H9 (cell line): Measurements from ENCODE around the gene ALDOA. TPM values are rescaled to one million over a fixed set of nuclear protein-coding genes. Genes with fewer than 3 reads are reported as not detected.

Experiments
- DNase-seq: peaks from one replicate; pipeline ENCODE4 v3.0.0-alpha.2; 2017
- H2AFZ ChIP-seq: one replicate; pipeline ENCODE4 v1.6.1; 2013; ENCODE audit warnings: mild to moderate bottlenecking, low read length, control low read depth, moderate library complexity
- H2AK5ac ChIP-seq: 2 replicates; pipeline ENCODE4 v1.6.1; 2013; ENCODE audit warnings: low read length, control low read depth, mixed read lengths; ENCODE audit not compliant: insufficient read length
- H2BK120ac ChIP-seq: one replicate; pipeline ENCODE4 v1.6.1; 2013; ENCODE audit warnings: low read depth, mild to moderate bottlenecking, low read length, control low read depth, inconsistent platforms; ENCODE audit not compliant: poor library complexity, severe bottlenecking
- H2BK12ac ChIP-seq: 2 replicates; pipeline ENCODE4 v1.6.1; 2013; ENCODE audit warnings: low read length, control low read depth, mixed read lengths, low read depth; ENCODE audit not compliant: insufficient read length
- H2BK15ac ChIP-seq: 2 replicates; pipeline ENCODE4 v1.6.1; 2013; ENCODE audit warnings: low read depth, low read length, control low read depth
- H2BK20ac ChIP-seq: one replicate; pipeline ENCODE4 v1.6.1; 2013; ENCODE audit warnings: low read depth, mild to moderate bottlenecking, low read length, control low read depth, inconsistent platforms; ENCODE audit not compliant: poor library complexity, severe bottlenecking
- H2BK5ac ChIP-seq: 2 replicates; pipeline ENCODE4 v1.6.1; 2013; ENCODE audit warnings: low read length, control low read depth, mixed read lengths; ENCODE audit not compliant: insufficient read length
- H3K14ac ChIP-seq: 2 replicates; pipeline ENCODE4 v1.6.1; 2013; ENCODE audit warnings: low read length, control low read depth; ENCODE audit not compliant: insufficient read depth
- H3K18ac ChIP-seq: 2 replicates; pipeline ENCODE4 v1.6.1; 2013; ENCODE audit warnings: low read depth, mild to moderate bottlenecking, mixed read lengths, low read length, control low read depth; ENCODE audit not compliant: insufficient read length
- H3K23ac ChIP-seq: 2 replicates; pipeline ENCODE4 v1.6.1; 2013; ENCODE audit warnings: low read length, control low read depth, mixed read lengths, low read depth; ENCODE audit not compliant: insufficient read length
- H3K23me2 ChIP-seq: 2 replicates; pipeline ENCODE4 v1.6.1; 2013; ENCODE audit warnings: low read depth, mild to moderate bottlenecking, mixed read lengths, low read length, control low read depth; ENCODE audit not compliant: insufficient read length, poor library complexity, severe bottlenecking
- H3K27ac ChIP-seq: 2 replicates; pipeline ENCODE4 v1.5.1; 2013; ENCODE audit warnings: low read length, control low read depth, mixed read lengths, low read depth; ENCODE audit not compliant: insufficient read length
- H3K27me3 ChIP-seq: 2 replicates; pipeline ENCODE4 v1.6.1; 2013; ENCODE audit warnings: low read length, control low read depth, inconsistent platforms; ENCODE audit not compliant: insufficient read depth
- H3K4ac ChIP-seq: 2 replicates; pipeline ENCODE4 v1.6.1; 2013; ENCODE audit warnings: low read depth, mild to moderate bottlenecking, control low read depth, inconsistent platforms, low read length, moderate library complexity
- H3K4me1 ChIP-seq: 2 replicates; pipeline ENCODE4 v1.6.1; 2013; ENCODE audit warnings: low read length, control low read depth, inconsistent platforms; ENCODE audit not compliant: insufficient read depth
- H3K4me2 ChIP-seq: 2 replicates; pipeline ENCODE4 v1.6.1; 2013; ENCODE audit warnings: low read length, control low read depth, mixed read lengths; ENCODE audit not compliant: insufficient read length, insufficient read depth
- H3K56ac ChIP-seq: 2 replicates; pipeline ENCODE4 v1.6.1; 2013; ENCODE audit warnings: low read depth, mild to moderate bottlenecking, mixed read lengths, low read length, control low read depth; ENCODE audit not compliant: insufficient read length
- H3K79me1 ChIP-seq: 2 replicates; pipeline ENCODE4 v1.6.1; 2013; ENCODE audit warnings: low read depth, mild to moderate bottlenecking, moderate library complexity, low read length, control low read depth, inconsistent platforms; ENCODE audit not compliant: insufficient read depth, poor library complexity, severe bottlenecking
- H3K79me2 ChIP-seq: 2 replicates; pipeline ENCODE4 v1.6.1; 2013; ENCODE audit warnings: low read length, control low read depth, inconsistent platforms; ENCODE audit not compliant: insufficient read depth
- H3K9ac ChIP-seq: 2 replicates; pipeline ENCODE4 v1.6.1; 2013; ENCODE audit warnings: low read length, control low read depth, mixed read lengths; ENCODE audit not compliant: insufficient read length; ENCODE audit errors: extremely low read depth
- H3K9me3 ChIP-seq: one replicate; pipeline ENCODE4 v1.6.1; 2013; ENCODE audit warnings: low read depth, low read length, inconsistent platforms; ENCODE audit not compliant: control insufficient read depth
- H3T11ph ChIP-seq: one replicate; pipeline ENCODE4 v1.6.1; 2013; ENCODE audit warnings: mild to moderate bottlenecking, low read length, control low read depth, inconsistent platforms
- H4K20me1 ChIP-seq: one replicate; pipeline ENCODE4 v1.6.1; 2013; ENCODE audit not compliant: control insufficient read depth, insufficient read length, insufficient read depth
- H4K5ac ChIP-seq: 2 replicates; pipeline ENCODE4 v1.6.1; 2013; ENCODE audit warnings: low read depth, mild to moderate bottlenecking, mixed read lengths, low read length, control low read depth; ENCODE audit not compliant: insufficient read length
- H4K8ac ChIP-seq: replicated peaks from 2 replicates; pipeline ENCODE4 v1.6.1; 2013; ENCODE audit warnings: low read length, control low read depth, mixed read lengths, low read depth; ENCODE audit not compliant: insufficient read length
- H4K91ac ChIP-seq: 2 replicates; pipeline ENCODE4 v1.6.1; 2013; ENCODE audit warnings: low read depth, mild to moderate bottlenecking, moderate library complexity, mixed read lengths, low read length, control low read depth; ENCODE audit not compliant: insufficient read length
- H3K27ac Mint-ChIP-seq, 3 experiments: 2 replicates in 2 of 3; 3 replicates in 1 of 3; pipeline ENCODE4 v1.8.0; 2020 to 2021; ENCODE audit warnings: mixed read lengths in 3 of 3, mild to moderate bottlenecking in 1 of 3, moderate library complexity in 1 of 3
- H3K27me3 Mint-ChIP-seq: 2 replicates; pipeline ENCODE4 v1.8.0; 2021; ENCODE audit warnings: low read depth, mild to moderate bottlenecking, moderate library complexity, mixed read lengths
- H3K36me3 Mint-ChIP-seq, 3 experiments: 2 replicates in 2 of 3; 3 replicates in 1 of 3; pipeline ENCODE4 v1.8.0; 2020 to 2021; ENCODE audit warnings: low read depth in 3 of 3, mixed read lengths in 3 of 3; ENCODE audit not compliant: insufficient read depth in 1 of 3
- H3K4me1 Mint-ChIP-seq, 2 experiments: 2 replicates each; pipeline ENCODE4 v1.8.0; 2020; ENCODE audit warnings: mixed read lengths in 2 of 2
- H3K4me3 Mint-ChIP-seq, 2 experiments: 2 replicates in 1 of 2; 3 replicates in 1 of 2; pipeline ENCODE4 v1.8.0; 2020 to 2021; ENCODE audit warnings: mild to moderate bottlenecking in 2 of 2, mixed read lengths in 2 of 2, moderate library complexity in 1 of 2
- H3K9me3 Mint-ChIP-seq, 2 experiments: 2 replicates in 1 of 2; 3 replicates in 1 of 2; pipeline ENCODE4 v1.8.0; 2020; ENCODE audit warnings: mild to moderate bottlenecking in 2 of 2, mixed read lengths in 2 of 2, moderate library complexity in 1 of 2
- CTCF ChIP-seq: fragments of 200-600 bp; sonication (generic); conservative IDR thresholded peaks from 3 replicates; pipeline ENCODE4 v1.8.0; 2021; ENCODE audit warnings: antibody characterized with exemption, mild to moderate bottlenecking
- WGBS: extraction: QIAGEN DNeasy Blood & Tissue Kit; methylation state at CpG from one replicate; pipeline ENCODE4 v1.1.7; 2013; ENCODE audit warnings: missing lambda C conversion rate, low lambda C conversion rate, mixed read lengths; ENCODE audit not compliant: insufficient read length; ENCODE audit errors: extremely low coverage; 5-methylcytosine and 5-hydroxymethylcytosine counted together
- total RNA-seq: library from RNA; stranded (reverse); gene quantifications from 2 replicates; pipeline ENCODE4 v1.2.1, GENCODE V29; 2021

ALDOA gene
- total RNA-seq, 1 experiment from 2014 or later, result 1,356 TPM

- Histone ChIP-seq H2BK15ac (no peak overlapping the region), H2BK5ac (no peak overlapping the region), H4K5ac (no peak overlapping the region), H3K18ac (no peak overlapping the region), H4K91ac (no peak overlapping the region), H3K4ac (no peak overlapping the region), H3K79me1 (no peaks in the 10 kb centered on the region), H2AFZ (no peak overlapping the region), H3K9me3 (no peaks in the 10 kb centered on the region), H3K4me1 (no peaks in the 10 kb centered on the region), H3K14ac (no peak overlapping the region), H3K9ac (no peak overlapping the region), H3K56ac (no peak overlapping the region), H3T11ph (no peak overlapping the region), H4K8ac (no peak overlapping the region), H2BK20ac (no peak overlapping the region), H4K20me1 (no peaks in the 10 kb centered on the region), H2BK12ac (no peak overlapping the region), H3K23me2 (peaks cover 10% of the 10 kb centered on the region), H3K79me2 (no peaks in the 10 kb centered on the region), H2AK5ac (no peak overlapping the region), H2BK120ac (no peak overlapping the region), H3K27me3 (no peaks in the 10 kb centered on the region; the same call in 1 of the 2 replicates), H3K27ac (no peak overlapping the region), H3K23ac (no peak overlapping the region), H3K4me2 (no peak overlapping the region)
- no peak for TF ChIP-seq CTCF
- Mint-ChIP-seq H3K27me3 (peaks cover 15% of the 10 kb centered on the region), H3K4me1 (peaks cover 6% of the 10 kb centered on the region in 2 experiments), H3K27ac (no peak overlapping the region), H3K9me3 (no peaks in the 10 kb centered on the region), H3K4me3 (no peak overlapping the region), H3K36me3 (peaks cover 0 to 4% (median 2%) of the 10 kb centered on the region in 3 experiments; a peak in 4 of 7 replicates)
- no peak for DNase-seq
- WGBS, result no CpG with 5 or more reads among the region's 8 CpGs
Measured at GRCh38 chr16:30016555-30017276, 48.8 kb upstream of the ALDOA start.
